Eye (tissue), 1 donor: ENCODE measurements around the gene TMEM114.

ENCODE experiments used
- DNase-seq: peaks from one replicate; pipeline ENCODE4 v3.0.0-alpha.2; 2015

TMEM114 gene

DNA sequence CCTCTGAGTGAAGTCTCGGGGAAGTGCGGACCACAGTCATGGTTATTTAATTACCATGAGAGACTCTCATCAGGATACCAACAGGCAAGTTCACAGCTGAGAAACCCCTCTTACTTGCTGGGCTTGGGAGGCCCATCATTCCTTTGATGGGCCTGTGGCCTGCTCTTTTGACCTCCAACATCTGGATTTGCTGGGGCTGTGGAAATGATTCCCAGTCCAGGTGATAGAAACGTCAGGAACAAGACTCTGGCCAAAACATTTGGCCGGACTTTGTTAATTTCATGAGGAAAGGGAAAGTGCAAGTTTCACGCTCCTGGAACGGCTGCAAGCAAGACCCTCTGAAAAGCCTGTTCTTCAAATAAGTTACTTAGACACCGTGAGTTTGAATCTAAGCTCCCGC, 42.5 kb downstream of the TMEM114 start:
- no peak for DNase-seq

DNA sequence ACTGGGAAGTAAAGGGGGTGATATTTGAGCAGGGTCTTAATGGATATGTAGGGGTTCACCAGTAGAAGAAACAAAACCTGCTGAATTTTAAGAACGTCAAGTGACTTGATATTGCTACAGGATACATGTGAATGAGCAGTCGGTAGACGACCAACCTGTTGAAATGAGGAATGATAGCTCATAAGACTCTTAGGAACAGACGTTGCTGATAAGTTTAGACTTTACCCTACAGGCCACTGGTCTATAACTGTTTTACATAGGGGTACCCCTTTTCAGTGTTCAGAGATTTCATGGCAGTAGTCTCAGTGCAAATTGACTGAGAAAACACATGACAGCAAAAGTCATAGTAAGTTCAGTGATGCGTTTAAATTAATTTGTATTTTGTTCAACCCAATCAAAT, 45.9 kb downstream of the TMEM114 start:
- no peak for DNase-seq

DNA sequence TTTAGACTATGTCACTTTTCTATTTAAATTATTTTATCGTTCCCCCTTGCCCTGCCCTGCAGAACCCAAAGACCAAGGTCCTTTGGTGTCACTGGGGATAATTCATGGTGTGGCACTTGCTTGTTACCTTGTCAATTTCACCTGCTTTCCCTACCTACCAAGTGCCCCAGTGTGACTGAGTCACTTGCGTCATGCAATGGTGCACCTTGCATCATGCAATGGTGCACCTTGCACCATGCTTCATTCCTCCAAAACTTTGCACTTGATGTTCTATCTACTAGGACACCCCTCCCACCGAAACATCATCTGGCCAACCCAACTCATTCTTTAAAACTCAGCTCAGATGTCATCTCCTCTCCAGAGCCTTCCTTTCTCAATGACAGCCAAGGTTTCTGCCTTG, 47.1 kb downstream of the TMEM114 start:
- no peak for DNase-seq

DNA sequence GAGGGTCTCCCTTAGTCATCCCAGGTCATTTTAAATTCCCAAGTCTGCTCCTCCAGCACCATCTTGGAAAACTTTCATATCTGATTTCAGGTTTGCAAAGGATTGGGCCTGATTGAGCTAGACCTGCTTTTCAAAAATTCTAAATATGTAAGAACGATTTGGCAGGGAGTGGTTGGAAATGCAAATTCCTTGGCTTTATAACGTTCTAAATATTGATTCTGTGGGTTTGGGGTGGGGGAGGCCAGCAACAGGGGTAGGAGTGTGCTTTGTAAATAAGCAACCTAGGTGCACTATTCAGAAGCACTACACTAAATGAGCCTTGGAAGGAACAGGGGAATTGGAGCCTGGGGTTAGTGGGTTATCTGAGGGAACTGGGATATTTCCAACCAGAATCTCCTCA, 47.9 kb downstream of the TMEM114 start:
- no peak for DNase-seq

DNA sequence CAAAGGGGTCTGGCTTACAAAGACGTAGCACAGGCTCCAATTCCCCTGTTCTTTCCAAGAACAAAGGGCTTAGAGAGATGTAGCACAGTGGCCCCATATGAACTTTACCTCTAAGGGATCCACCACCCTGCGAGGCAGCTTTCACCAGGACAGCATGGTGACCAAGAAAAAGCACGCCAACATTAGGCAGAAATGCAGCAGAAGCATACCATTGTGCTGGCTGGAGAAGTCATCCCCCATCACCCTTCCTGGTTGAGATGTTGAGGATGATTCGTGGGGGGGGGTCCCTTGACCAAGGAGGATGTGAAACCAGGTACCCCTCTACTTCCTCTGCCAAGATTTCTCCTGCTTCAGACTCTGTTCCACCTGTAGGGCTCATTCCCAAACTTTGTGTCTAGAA, 48.4 kb downstream of the TMEM114 start:
- no peak for DNase-seq

DNA sequence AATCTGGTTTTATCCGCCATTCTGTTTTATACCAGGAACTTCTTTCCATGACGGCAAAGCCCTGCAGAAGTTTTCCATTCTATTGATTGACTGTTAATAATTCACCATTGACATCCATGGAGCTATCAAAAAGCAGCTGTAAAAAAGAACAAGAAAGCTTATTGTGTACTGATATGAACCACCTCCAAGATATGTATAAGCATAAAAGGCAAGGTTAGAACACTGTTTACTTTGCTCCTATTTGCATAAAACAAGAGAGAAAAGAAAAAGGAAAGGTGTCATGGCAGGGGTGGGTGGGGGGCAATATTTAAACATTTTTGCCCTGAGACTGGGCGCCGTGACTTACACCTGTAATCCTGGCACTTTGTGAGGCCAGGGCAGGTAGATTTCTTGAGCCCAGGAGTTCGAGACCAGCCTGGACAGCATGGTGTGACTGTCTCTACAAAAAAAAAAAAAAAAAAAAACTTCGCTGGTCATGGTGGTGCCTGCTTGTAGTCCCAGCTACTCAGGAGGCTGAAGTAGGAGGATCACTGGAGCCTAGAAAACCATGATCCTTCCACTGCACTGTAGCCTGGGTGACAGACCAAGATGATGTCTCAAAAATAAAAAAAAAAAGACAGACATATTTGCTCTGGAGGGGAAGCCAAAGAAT, 52.5 kb downstream of the TMEM114 start:
- no peak for DNase-seq

DNA sequence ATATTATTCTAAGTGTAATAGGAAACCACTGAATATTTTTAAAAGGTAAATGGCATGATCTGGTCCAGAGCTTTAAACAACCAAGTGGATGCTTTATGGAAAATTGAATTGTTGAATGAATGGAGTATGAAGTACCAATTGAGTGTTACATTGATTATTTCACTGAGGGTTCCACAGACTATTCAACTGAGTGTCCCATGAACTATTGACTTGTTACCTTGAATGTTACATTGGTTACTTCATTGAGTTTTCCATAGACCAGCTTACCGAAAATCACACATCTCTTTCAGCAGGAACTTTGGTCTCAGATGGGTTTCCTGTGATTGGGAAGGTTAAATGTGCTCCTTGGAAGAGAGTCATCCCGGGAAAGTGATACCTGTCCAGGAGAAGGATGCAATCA, 56.8 kb downstream of the TMEM114 start:
- no peak for DNase-seq

DNA sequence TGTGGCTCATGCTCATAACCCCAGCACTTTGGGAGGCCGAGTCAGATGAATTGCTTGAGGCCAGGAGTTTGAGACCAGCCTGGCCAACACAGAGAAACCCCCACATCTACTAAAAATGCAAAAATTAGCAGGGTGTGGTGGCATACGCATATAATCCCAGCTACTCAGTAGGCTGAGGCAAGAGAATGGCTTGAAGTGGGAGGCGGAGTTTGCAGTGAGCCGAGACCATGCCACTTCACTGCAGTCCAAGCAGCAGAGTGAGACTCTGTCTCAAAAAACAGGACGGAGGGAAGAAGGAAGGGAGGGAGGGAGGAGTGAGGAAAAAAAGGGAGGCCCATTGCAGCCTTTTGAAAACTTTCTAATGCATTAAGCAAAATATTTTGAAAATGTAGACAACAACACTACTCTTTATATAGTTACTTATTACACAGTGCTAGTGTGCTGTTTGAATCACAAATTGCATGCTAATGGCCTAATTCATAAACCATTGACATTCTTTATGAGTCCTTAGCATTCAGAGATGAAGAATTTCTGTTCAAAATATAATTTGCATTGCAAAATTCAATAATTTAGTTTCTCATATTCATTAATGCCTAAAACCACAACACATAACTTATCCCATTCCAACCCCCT, 59.4 kb downstream of the TMEM114 start:
- DNase-seq, result no peak

DNA sequence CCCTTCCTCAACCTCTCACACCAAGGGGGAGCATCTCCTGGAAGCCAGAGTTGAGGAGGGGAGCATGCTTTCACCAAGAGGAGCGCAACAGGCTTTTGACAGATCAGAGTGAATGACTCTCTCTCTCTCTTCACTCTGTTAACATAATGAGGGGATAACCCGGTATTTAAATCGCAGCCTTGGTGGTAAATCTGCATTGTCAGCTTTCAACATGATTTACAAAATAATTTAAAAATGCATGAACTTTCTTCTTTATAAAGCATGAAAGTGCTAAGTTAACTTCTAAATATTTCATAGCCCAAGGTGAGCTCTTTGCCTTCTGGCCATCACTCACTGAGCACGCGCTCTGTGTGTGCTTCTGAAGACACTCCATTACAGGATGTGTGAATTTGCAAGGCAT, 61.8 kb downstream of the TMEM114 start:
- DNase-seq, result no peak

DNA sequence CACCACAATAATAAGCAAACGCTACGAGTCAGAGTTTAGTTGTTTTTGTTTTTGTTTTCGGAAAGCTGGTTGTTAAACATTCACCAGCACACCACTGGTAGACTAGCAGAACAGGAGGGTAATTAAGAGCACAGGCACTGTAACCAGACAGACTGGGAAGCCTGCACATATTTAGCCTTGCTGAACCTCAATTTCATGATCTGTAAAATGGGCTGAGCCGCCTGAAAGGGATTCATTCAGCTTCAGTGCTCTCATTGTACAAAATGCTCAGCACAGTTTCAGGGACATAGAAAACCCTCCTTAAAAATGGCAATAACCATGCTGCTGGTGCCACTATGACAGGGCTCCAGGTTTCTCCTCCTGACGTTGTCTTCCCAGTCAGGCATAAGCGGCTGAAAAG, 66.4 kb downstream of the TMEM114 start:
- DNase-seq, result no peak

DNA sequence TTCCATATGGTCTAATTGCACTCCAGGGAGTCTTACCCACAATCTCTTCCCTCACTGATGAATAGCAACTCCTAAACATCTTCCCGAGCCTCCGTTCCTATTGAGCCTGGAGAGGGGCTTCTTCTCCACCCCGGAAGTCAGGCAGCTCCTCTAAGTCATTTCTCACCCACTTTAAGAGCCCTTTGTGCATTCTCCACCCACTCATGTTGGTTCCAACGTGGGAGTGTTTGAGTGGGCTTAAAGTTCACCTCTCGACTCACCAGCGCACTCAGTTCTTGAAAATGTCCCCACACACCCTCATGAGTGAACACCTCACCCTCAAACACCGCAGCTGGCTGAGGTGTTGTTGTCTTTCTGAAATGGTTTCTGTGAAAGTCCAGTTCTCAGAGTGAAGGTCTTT, 67.6 kb downstream of the TMEM114 start:
- DNase-seq, result no peak

DNA sequence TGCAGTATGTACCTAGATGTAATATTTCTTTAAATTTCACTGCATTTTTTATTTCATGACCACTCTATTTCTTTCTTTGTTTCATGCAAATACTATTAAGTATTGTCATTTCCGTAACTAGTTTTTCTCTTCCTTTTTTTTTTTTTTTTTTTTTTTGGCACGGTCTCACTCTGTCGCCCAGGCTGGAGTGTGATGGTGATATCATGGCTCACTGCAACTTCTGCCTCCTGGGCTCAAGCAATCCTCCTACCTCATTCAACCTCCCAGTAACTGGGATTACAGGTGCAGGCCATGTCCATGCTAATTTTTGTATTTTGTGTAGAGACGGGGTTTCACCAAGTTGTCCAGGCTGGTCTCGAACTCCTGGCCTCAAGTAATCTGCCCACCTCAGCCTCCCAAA, 70.7 kb downstream of the TMEM114 start:
- DNase-seq, result no peak
